SH-SY5Y (cell line): Measurements from ENCODE around the gene CHN2.

ENCODE experiments used
- GATA2 ChIP-seq: IDR thresholded peaks from 2 replicates; pipeline ENCODE4 v1.6.1; 2011; ENCODE audit warnings: mild to moderate bottlenecking, low read depth, low read length
- GATA3 ChIP-seq: IDR thresholded peaks from 2 replicates; pipeline ENCODE4 v1.6.1; 2011; ENCODE audit warnings: low read depth, mild to moderate bottlenecking, low read length, moderate library complexity

CHN2 gene

DNA sequence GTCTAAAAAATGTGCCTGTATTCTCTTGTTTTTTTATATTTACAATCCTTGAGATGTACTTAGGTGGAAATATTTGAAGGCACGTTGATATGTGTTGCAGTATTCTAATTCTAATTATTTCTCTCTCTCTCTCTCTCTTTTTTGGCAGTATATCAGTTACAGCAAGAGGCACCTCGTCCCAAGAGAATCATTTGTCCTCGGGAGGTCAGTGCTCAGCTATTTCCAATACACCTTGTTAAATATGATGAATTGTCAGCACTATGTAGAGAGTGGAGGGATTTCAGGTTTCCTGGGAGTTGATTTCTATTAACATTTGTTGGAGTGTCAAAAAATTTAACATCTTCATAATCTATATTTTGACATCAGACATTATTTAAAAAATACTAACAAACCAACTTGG lies 173.2 kb downstream of the CHN2 start:
- TF ChIP-seq GATA3 (no peak), GATA2 (no peak)

DNA sequence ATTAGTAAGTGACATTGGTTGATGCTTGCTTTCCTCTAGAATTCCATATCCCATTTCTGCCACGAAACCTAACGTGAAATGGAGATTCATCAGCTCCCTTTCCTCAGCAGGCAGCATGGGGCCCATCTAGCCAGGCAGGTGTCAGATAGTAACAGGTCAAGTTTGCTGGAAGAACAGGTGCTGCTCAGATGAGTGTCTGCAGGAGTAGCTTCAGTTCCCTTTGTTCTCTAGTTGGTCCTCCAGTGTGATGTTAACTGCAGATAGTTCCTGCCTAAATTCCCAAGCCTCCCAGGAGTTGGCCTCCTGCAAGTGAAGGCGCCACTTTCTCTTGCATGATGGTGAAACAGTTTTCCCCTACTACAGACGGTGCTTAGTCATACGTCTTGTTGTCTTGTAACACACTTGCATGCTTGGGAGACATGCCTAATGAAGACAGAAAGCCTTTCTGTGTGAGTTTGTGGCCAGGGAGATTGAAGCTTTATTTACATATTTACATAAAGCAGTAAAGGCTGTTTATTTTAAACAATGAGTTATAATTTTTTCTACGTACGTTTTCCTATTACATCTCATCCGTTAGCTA lies 175.4 kb downstream of the CHN2 start:
- no peak for TF ChIP-seq GATA2
- no peak for TF ChIP-seq GATA3

DNA sequence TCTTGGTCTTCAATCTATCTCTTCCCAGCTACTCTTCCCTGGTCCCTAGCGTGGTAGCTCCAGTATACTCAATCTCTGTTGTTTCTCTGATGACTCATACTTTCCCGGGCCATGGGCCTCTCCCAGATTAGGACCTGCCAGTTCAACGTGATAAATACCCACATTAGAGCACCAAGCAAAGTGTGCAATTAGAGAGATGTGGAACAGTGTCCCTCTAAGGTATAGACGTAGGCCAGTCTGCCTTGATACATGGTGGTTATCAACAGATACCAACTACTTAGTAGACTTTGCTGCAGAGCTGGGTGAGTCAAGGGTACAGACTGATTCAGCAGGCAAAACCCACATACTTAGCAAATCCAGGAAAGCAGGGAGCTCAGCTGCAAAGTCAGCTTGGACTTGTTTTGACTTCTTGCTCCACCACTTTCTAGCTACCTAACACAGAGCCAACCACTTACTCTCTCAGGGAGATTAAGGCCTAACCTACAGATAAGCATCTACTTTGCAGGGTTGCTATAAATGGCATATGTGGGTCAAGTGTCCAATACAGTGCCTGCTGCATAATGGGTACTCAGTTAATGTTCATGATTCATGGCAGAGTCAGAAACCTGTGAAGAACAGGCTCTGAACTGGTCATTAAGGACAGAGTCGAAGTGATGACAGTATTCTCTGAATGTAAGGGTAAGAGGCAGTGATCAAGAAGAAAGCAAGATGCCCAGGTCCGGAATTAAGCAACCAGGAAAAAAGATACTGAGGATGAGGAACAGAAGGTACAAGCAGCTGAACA lies 176.1 kb downstream of the CHN2 start:
- TF ChIP-seq GATA2 = no peak
- TF ChIP-seq GATA3 = no peak

DNA sequence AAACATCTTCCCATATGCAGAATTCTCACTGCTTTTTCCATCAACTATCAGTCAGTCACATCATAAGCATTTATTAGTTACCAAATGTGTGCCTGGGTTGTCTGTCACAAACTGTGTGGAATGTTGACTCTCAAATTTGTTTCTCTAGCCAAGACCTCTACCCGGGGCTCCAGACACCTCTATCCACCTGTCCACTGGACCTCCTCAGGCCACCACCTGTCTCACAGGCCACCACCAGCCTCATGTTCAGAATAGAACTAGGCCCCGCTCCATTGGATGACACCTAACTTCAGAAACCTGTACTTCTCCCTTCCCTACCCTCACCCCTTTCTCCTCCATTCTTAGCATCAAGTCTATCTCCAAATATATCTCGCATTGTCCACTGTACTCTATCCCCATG lies 176.9 kb downstream of the CHN2 start:
- no peak for TF ChIP-seq GATA2
- no peak for TF ChIP-seq GATA3

DNA sequence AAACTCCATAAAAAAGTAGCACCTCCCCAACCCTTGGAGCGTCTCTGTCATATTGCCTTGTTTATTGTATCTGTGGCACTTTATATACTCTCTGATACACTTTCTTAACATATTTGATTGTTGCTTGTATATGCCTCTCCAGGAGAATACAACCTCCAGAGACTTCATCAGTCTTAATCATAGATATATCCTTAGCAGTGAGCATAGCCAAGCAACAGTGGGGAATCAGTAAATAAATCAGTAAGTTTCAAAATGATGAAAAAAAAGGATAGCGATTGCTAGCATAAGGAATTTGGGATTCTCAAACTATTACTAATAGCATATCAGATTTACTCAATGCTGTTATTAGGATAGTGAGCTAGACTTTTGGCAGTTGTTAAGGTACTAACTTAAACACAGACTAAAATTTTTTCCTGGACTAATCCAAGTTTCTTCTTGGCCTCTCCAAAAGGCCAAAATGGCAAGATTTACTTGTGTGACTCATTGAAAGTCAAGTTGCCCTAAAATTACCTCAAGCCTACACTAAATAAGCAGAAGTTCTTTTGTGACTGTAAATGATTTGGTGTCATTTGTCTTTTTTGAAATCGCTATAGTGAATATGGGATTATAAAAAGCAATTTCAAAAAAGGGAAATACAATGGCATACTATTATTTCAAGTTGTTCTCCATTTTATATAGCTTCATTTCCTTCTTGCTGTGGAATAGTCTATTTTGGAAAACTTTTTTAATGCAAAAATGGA lies 177.9 kb downstream of the CHN2 start:
- no peak for TF ChIP-seq GATA2
- TF ChIP-seq GATA3 = no peak

DNA sequence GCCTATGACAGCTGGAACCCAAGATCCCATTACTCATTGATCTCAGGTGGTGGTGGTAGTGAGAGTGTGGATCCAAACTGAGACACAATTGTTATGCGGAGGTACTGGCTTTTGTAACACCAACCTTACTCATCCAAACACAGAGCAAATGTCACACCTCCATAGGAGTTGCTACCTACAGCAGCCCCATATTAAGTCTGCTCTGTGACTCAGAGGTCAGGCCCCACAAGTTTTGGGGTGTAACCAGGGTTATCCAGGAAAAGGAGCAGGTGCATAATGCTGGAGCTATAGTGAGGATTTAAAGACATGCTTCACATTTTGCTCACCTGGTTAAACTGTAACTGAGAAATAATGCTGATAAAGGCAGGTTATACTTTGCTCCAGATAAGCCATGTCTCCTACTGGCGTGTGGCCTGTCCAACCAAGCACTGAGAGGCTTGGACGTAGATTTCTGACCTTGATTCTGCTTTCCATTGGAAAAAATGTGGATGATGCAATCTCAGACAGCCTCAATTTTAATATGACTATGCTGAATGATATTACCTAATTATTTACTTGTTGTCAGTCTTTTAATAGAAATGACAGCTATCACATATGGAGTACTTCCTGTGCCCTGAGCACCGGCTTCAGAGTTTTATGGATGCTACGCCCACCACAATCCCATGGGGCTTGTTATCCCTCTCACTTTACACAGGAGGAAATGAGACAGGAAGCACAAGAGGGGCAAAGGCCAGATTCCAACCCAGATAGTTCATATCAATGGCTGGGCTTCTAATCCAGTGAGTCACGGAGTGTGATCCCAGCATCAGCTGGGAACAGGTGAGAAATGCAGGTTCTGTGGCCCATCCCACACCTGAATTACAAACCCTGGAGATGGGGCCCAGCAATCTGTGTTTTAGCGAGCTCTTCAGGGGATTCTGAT lies 181.3 kb downstream of the CHN2 start:
- TF ChIP-seq GATA3 (no peak), GATA2 (no peak)

DNA sequence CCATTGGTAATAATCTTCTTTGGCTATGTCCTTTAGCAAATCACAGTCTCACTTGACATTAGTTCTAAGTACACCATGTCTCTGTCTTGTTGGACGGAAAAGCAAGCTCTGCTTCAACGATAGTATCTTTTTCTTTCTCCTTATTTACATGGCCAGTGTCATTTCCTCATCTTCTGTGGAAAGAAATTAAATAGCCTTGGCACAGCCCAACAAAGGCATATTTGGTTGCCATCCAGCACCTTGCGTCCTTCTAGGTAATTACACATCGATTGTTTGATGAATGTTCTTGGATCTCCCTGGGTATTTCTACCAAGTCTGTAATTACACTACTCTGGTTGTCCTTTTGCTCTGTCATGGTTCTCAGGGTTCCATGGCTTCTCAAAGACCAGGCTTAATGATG lies 183.1 kb downstream of the CHN2 start:
- TF ChIP-seq GATA2 (no peak), GATA3 (no peak)

DNA sequence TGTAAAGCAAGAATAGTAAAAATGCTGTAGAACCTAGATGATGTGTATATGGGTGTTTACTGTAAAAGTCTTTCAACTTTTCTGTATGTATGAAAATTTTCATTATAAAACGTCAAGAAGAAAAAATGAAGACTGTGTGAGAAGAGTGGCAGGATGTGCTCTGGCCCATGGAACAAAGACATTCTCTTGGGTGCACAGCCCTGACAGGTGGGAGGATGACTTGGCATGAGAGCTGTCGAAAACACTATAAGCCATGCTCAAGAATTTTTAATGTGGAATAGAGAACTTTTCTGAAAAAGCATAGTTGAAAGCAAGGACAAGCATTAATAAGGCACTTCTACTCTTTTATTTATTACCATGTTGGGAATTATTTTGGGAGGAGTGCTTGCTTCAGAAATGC lies 185.0 kb downstream of the CHN2 start:
- TF ChIP-seq GATA3 = no peak
- TF ChIP-seq GATA2 = no peak

DNA sequence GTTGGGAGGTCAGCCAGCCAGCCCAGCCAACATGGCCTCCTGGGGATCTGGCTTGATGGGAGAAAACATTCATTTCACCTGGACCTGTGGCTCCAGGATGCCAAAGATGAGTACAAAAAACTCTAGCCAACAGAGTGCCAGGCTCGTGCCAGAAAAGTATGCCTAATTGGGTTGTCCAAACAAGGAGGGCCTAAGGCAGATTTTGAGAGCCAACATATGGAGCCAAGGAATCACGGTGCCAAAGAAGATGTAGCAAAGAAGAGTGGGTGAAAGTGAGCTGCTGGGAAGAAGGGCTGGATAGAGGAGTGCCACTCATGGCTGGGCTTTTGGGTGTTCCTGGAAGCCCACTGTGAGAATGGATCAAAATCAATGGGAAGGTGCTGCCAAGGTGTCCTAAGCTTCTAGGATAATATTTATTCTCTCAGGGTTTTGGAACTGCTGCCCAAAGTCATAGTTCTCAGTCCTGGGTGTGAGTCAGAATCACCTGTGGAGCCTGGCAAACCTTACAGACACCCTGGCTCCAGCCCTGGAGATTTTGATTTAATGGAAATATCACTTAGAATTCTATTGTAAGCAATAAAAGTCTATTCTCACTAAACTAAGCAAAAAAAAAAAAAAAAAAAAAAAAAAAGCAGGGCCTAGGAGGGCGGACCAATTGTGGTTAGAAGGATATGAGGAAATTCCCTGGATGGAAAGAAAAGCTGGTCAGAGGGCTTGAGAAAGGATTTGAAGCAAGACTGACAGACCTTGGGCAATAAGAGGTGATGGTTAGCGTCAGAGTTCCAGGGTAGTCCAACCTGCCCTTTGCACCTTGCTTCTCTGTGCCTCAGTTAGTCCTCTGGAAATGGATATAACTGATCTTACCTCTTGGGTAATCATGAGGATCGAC lies 186.9 kb downstream of the CHN2 start:
- TF ChIP-seq GATA3 (no peak), GATA2 (no peak)

DNA sequence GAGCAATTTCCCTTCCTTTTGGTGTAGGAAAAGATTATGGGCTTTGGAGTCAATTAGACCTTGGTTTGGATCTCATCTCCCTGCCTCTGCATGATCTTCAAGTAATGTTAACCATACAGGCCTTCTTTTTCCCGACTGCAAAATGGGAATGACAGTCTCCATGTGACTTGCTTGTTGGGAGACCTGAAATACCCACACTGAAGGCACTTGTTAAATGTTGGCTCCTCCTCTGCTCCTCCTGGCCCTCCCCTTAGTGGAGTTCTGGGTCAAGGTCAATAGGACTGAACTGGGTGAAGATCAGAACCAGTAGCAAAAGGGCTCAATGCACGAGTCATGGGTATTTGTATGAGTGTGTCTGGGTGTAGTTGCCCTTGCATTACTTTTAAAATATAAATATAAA lies 189.7 kb downstream of the CHN2 start:
- TF ChIP-seq GATA3 (no peak), GATA2 (no peak)

DNA sequence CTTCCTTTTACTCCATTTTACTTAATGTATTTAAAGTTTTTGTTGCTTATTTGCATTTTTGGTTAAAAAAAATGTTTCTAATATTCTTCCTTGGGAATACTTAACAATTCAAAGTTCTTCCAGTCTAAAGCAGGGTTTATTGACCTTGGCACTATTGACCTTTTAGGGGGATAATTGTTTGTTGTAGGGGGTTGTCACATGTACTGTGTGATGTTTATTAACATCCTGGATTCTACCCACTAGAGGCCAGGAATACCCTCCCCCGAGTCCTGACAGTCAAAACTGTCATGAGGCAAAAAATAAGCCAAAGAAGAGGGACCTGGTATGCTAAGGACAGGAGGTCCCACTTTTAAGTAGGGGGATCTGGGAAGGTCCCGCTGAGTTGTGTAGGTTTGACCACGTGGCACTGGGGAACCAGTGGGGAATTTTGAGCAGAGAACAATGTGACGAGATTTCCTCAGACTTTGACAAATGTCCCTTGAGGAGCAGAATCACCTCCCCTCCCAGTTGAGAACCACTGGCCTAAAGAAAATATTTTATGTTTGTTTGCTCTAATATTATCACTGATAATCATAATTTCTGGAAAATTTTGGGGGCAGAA lies 190.7 kb downstream of the CHN2 start:
- TF ChIP-seq GATA3 = no peak
- no peak for TF ChIP-seq GATA2

DNA sequence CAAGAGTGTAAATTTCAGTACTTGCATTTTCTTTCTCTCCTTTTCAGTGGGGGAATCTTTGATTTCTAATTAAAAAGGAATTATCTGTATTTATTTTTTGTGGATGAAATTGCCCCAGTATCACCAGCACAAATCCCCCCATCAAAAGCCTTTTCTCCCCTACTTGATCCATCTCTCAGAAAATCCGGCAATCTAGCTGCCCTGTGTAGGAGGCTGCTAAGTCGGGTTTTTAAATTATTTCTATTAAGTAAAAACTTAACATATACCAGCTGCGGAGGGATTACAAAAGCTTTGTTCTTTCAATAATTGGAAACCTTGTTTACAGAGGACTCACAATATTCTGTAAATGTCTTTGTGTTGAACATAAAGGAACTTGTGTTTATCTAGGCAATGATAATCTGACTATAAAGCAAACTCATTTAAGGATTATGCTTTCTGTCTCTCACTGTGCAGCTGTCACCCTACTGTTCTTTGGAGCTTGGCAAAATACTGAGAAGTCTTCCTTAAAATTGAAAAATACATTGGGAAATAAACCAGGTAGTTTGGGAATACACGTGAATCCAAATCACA lies 191.7 kb downstream of the CHN2 start:
- TF ChIP-seq GATA2 = no peak
- TF ChIP-seq GATA3 = no peak

DNA sequence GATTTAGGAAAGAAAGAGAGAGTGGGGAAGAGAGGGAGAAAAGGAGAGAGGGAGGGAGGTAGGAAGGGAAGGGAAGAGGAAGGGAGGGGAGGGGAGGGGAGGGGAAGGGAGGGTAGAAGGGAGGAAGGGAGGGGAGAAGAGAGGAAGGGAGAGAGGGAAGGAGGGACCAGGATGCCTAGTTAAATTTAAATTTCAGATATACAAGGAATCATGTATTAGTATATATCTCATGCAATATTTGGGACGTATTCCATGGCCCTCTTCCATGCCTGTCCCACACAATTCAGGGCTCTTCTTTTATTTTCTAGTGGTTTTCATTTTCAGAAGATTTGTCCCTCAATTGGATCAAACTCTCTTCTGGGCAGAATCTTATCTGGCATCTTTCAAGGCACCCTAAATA lies 196.7 kb downstream of the CHN2 start:
- no peak for TF ChIP-seq GATA2
